Breast epithelium (tissue), 3 donors: Measurements from ENCODE around the gene HELZ.

Source experiments
- POLR2A ChIP-seq: fragments of 450-650 bp; IDR thresholded peaks from one replicate; pipeline ENCODE4 v1.6.1; 2016; ENCODE audit warnings: antibody characterized with exemption, mild to moderate bottlenecking, moderate library complexity
- POLR2AphosphoS5 ChIP-seq, 3 donors: sonication (generic); formaldehyde crosslinking; IDR thresholded peaks; one replicate each; pipeline ENCODE4 v1.6.1; 2017; ENCODE audit warnings: antibody characterized with exemption in 3 of 3
- TF ChIP-seq, protein P1 (sequence below), 3 donors: fragments of 450-650 bp; IDR thresholded peaks; one replicate each; pipeline ENCODE4 v1.5.1; 2016 to 2017; ENCODE audit warnings: antibody characterized with exemption in 3 of 3, mild to moderate bottlenecking in 3 of 3, moderate library complexity in 3 of 3

DNA sequence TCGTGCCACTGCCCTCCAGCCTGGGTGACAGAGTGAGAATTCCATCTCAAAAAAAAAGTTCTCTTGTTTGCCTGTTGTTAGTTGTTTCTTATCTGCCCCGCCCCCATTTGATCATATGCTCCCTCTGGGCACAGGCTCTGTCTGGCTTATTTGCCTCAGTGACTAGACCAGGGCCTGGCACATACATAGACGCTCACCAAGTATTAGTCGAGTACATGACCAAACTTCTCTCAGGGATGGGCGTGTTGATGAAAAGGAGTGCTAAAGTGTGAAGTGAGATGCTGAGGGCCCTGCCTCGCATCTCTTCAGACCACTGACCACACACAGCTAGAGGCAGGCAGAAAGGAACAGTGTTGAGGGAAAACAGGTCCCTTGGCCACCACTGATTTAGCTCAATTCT is 3.3 kb upstream of the HELZ start:
- TF ChIP-seq, protein P1, sequence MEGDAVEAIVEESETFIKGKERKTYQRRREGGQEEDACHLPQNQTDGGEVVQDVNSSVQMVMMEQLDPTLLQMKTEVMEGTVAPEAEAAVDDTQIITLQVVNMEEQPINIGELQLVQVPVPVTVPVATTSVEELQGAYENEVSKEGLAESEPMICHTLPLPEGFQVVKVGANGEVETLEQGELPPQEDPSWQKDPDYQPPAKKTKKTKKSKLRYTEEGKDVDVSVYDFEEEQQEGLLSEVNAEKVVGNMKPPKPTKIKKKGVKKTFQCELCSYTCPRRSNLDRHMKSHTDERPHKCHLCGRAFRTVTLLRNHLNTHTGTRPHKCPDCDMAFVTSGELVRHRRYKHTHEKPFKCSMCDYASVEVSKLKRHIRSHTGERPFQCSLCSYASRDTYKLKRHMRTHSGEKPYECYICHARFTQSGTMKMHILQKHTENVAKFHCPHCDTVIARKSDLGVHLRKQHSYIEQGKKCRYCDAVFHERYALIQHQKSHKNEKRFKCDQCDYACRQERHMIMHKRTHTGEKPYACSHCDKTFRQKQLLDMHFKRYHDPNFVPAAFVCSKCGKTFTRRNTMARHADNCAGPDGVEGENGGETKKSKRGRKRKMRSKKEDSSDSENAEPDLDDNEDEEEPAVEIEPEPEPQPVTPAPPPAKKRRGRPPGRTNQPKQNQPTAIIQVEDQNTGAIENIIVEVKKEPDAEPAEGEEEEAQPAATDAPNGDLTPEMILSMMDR (IDR thresholded peaks at IDR 0.05), result no peak
- TF ChIP-seq POLR2A (no peak), POLR2AphosphoS5 (IDR thresholded peaks at IDR 0.05) (no peak)
